ENCODE measurements around the gene SYNE3.

GRCh38 chr14:95547272-95547625, 30.8 kb upstream of the SYNE3 start:
- TF ChIP-seq PBX3 (IDR thresholded peaks at IDR 0.05; ENCODE audit: insufficient replicate concordance, low read depth, low read length) (no peak), SREBF1 (IDR thresholded peaks at IDR 0.05; ENCODE audit: low read length) (no peak), DPF2 (IDR thresholded peaks at IDR 0.05) (no peak), POLR2A (IDR thresholded peaks at IDR 0.05; ENCODE audit: low read depth, low read length) (no peak)

Measured in GM12878 (cell line).